PC-9 (cell line): Measurements from ENCODE around the gene KIFC1. TPM values are rescaled to one million over a fixed set of nuclear protein-coding genes. Genes with fewer than 3 reads are reported as not detected.

Experiments
- BruUV-seq: library from RNA; stranded (reverse); fragments of 400-500 nt; replicated peaks from 2 replicates; lab custom pipeline; 2021; lab: Mats Ljungman, UMichigan
- CTCF ChIA-PET: fragments of 300-600 bp; sonication (Branson Sonifier 250); formaldehyde crosslinking; loops from one replicate; lab custom pipeline; 2022; ENCODE audit warnings: antibody characterized with exemption; lab: Charles Lee
- POLR2A ChIA-PET: fragments of 300-600 bp; sonication (Branson Sonifier 250); formaldehyde crosslinking; loops from one replicate; lab custom pipeline; 2022; ENCODE audit warnings: antibody characterized with exemption; ENCODE audit not compliant: unreplicated experiment; lab: Charles Lee
- DNase-seq, 2 experiments: peaks; one replicate each; pipeline versions ENCODE4 v3.0.0 to v3.0.0-alpha.2; 2015 to 2022; ENCODE audit warnings: mixed read lengths in 1 of 2
- H2AFZ ChIP-seq: fragments of 200-600 bp; sonication (generic); 2 replicates; pipeline ENCODE4 v1.8.1; 2017; ENCODE audit warnings: antibody characterized with exemption
- H3F3A ChIP-seq: fragments of 200-600 bp; sonication (generic); 2 replicates; pipeline ENCODE4 v1.8.1; 2017; ENCODE audit warnings: antibody characterized with exemption, mild to moderate bottlenecking, low read depth; ENCODE audit not compliant: insufficient read depth
- H3K27ac ChIP-seq: fragments of 200-600 bp; sonication (generic); 2 replicates; pipeline ENCODE4 v1.6.1; 2016; ENCODE audit warnings: mixed run types
- H3K27me3 ChIP-seq: fragments of 200-600 bp; sonication (generic); 2 replicates; pipeline ENCODE4 v1.6.1; 2016; ENCODE audit warnings: low read depth, mixed run types; ENCODE audit not compliant: insufficient read depth
- H3K36me3 ChIP-seq: fragments of 200-600 bp; sonication (generic); 2 replicates; pipeline ENCODE4 v1.6.1; 2016; ENCODE audit warnings: low read depth, mixed run types
- H3K4me1 ChIP-seq: fragments of 200-600 bp; sonication (generic); replicated peaks from 2 replicates; pipeline ENCODE4 v1.6.1; 2016; ENCODE audit warnings: mixed run types; ENCODE audit not compliant: insufficient read depth
- H3K4me2 ChIP-seq: fragments of 200-600 bp; sonication (generic); 2 replicates; pipeline ENCODE4 v1.6.1; 2017; ENCODE audit warnings: mixed run types
- H3K4me3 ChIP-seq: fragments of 200-600 bp; sonication (generic); 2 replicates; pipeline ENCODE4 v1.6.1; 2016; ENCODE audit warnings: mixed run types
- H3K79me2 ChIP-seq: fragments of 200-600 bp; sonication (generic); 2 replicates; pipeline ENCODE4 v1.6.1; 2017; ENCODE audit warnings: low read depth, mixed run types
- H3K9me2 ChIP-seq: fragments of 200-600 bp; sonication (generic); 2 replicates; pipeline ENCODE4 v1.8.1; 2017; ENCODE audit warnings: mild to moderate bottlenecking; ENCODE audit not compliant: insufficient read depth
- H3K9me3 ChIP-seq: fragments of 200-600 bp; sonication (generic); 2 replicates; pipeline ENCODE4 v1.8.1; 2016; ENCODE audit warnings: low read depth; ENCODE audit not compliant: insufficient read depth
- H4K20me1 ChIP-seq: fragments of 200-600 bp; sonication (generic); 2 replicates; pipeline ENCODE4 v1.8.1; 2017; ENCODE audit not compliant: insufficient read depth
- EZH2 ChIP-seq: fragments of 200-600 bp; sonication (generic); IDR thresholded peaks from 2 replicates; pipeline ENCODE4 v1.8.0; 2017; ENCODE audit warnings: antibody characterized with exemption, low read depth
- intact Hi-C: fragments of 100-400 bp; cut with micrococcal nuclease; formaldehyde crosslinking; loops from one replicate; pipeline ENCODE4 v1.10.0; 2022; ENCODE audit not compliant: unreplicated experiment
- total RNA-seq: library from RNA; stranded (reverse); gene quantifications from 2 replicates; pipeline ENCODE4 v1.2.3, GENCODE V29; 2021
- TF ChIP-seq, protein P1 (sequence below): fragments of 200-600 bp; sonication (generic); conservative IDR thresholded peaks from 2 replicates; pipeline ENCODE4 v1.6.1; 2017; ENCODE audit warnings: mixed run types, antibody characterized with exemption, mild to moderate bottlenecking, moderate library complexity

KIFC1 gene
- total RNA-seq, 1 experiment from 2014 or later, result 91.4 TPM

DNA sequence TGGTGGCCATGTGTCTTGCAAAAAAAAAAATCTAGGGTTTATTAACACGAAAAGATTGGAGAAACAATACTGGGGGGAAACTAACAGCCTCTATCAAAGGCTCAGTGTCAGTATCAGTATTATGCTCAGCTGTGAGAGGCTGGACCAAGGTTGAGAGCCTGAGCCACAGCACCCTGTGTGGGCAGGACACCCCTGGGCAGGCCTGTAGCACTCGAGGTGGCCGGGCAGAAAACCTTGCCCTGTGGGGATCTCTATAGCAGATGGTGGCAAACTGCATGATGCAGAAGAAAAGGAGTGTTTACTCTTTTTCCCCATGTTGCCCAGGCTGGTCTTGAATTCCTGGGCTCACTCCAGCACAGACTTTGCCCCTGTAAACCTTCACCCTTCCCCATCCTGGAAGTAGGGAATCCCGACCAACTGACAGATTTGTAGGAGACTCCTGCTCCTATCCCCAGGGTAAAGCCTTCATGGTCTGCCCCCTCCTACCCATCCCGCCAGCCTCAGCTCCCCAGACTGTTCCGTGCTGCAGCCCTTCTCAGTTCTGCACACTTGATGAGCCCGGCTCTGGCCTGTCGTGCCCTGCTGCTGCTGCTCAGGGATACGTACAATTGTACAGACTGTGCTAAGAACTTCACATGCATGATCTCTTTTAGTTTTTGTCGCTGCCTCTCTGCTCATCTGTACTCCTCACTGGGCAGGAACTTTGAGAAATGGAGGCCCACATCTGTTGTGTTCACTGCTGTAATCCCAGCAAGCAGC lies 8.0 kb upstream of the KIFC1 start:
- Histone ChIP-seq H3K9me2 (no peaks in the 10 kb centered on the region), H3K79me2 (no peaks in the 10 kb centered on the region), H3K9me3 (no peaks in the 10 kb centered on the region), H4K20me1 (no peaks in the 10 kb centered on the region), H3K36me3 (no peaks in the 10 kb centered on the region), H2AFZ (no peak overlapping the region), H3F3A (0 out of 2 replicates have a peak, but pooled peaks cover 13% of the 10 kb centered on the region), H3K27ac (no peak overlapping the region), H3K27me3 (no peaks in the 10 kb centered on the region), H3K4me3 (no peak overlapping the region), H3K4me2 (no peak overlapping the region), H3K4me1 (no peaks in the 10 kb centered on the region)
- CTCF ChIA-PET, result interaction anchor here (0.6 kb wide), 1 partner anchor 770 kb away, joined by 5 read pairs; no protein-coding TSS in a partner anchor
- POLR2A ChIA-PET, result no interaction called here
- TF ChIP-seq, protein P1, sequence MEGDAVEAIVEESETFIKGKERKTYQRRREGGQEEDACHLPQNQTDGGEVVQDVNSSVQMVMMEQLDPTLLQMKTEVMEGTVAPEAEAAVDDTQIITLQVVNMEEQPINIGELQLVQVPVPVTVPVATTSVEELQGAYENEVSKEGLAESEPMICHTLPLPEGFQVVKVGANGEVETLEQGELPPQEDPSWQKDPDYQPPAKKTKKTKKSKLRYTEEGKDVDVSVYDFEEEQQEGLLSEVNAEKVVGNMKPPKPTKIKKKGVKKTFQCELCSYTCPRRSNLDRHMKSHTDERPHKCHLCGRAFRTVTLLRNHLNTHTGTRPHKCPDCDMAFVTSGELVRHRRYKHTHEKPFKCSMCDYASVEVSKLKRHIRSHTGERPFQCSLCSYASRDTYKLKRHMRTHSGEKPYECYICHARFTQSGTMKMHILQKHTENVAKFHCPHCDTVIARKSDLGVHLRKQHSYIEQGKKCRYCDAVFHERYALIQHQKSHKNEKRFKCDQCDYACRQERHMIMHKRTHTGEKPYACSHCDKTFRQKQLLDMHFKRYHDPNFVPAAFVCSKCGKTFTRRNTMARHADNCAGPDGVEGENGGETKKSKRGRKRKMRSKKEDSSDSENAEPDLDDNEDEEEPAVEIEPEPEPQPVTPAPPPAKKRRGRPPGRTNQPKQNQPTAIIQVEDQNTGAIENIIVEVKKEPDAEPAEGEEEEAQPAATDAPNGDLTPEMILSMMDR, result no peak
- TF ChIP-seq EZH2, result no peak
- BruUV-seq, result no TSS peak
- intact Hi-C loops, result no loop called here
- DNase-seq, result no peak

DNA sequence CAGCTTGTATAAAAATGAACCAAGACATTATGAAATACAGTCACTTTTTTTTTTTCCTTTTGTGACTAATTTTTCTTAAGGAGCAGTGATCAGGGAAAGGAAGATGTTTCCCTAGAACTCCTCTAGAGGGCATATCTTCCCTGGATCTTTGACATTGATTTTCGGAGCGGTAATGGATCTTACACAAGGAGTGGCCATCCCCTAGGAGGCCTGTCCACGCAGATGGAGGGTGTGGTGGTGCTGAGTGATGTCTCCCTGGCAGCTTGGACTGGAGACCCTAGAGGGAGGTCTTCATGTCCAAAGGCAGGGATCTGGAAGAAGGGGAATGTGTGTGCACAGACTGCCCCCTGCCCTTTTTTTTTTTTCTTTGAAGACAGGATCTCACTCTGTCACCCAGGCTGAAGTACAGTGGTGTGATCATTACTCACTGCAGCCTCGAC lies 7.0 kb upstream of the KIFC1 start:
- Histone ChIP-seq H4K20me1 (no peaks in the 10 kb centered on the region), H3K27ac (no peak overlapping the region), H3K9me2 (no peaks in the 10 kb centered on the region), H3K9me3 (no peaks in the 10 kb centered on the region), H3K36me3 (no peaks in the 10 kb centered on the region), H2AFZ (no peak overlapping the region), H3K4me1 (no peaks in the 10 kb centered on the region), H3F3A (0 out of 2 replicates have a peak, but pooled peaks cover 13% of the 10 kb centered on the region), H3K4me2 (no peak overlapping the region), H3K79me2 (no peaks in the 10 kb centered on the region), H3K27me3 (no peaks in the 10 kb centered on the region), H3K4me3 (no peak overlapping the region)
- TF ChIP-seq, protein P1, result peak; percentile 69; the same call in 1 of the 2 replicates
- TF ChIP-seq EZH2, result no peak
- POLR2A ChIA-PET, result no interaction called here
- BruUV-seq, result no TSS peak
- CTCF ChIA-PET, result interaction anchor here (0.6 to 0.7 kb wide), 2 partner anchors 18 to 769 kb away, joined by 5 read pairs; no protein-coding TSS in a partner anchor
- intact Hi-C loops, result no loop called here
- peak in 1 of 2 experiments; percentile 74 for DNase-seq

DNA sequence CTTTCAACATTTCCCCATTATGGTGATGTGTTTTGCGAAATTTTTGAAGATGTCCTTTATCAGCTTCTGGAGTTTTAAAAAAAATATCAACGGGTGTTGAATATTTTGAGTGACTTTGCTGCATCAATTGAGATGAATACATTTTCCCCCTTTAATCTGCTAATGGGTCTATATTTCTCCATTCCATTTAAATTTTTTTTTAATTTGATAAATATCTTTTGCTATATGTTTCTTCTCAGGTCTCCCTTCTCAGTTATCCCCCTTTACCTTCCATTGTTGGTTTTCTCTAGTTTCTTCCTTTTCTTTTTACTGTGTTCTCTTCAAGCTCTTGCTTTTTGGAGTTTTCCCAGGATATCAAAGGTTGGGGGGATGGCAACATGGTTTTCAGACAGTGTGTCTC lies 1.4 kb upstream of the KIFC1 start:
- Histone ChIP-seq H3F3A (peaks cover 21% of the 10 kb centered on the region; the same call in 1 of the 2 replicates), H3K79me2 (peaks cover 34% of the 10 kb centered on the region), H3K4me2 (no peak overlapping the region), H3K27ac (no peak overlapping the region), H3K36me3 (no peaks in the 10 kb centered on the region), H3K9me3 (no peaks in the 10 kb centered on the region), H3K27me3 (no peaks in the 10 kb centered on the region), H3K9me2 (no peaks in the 10 kb centered on the region), H2AFZ (no peak overlapping the region), H4K20me1 (no peaks in the 10 kb centered on the region; the same call in 1 of the 2 replicates), H3K4me1 (peaks cover 34% of the 10 kb centered on the region), H3K4me3 (no peak overlapping the region)
- TF ChIP-seq EZH2, result no peak
- TF ChIP-seq, protein P1, result no peak
- BruUV-seq, result no TSS peak
- intact Hi-C loops, result no loop called here
- DNase-seq, result no peak
- ChIA-PET CTCF (interaction anchor here (0.6 kb wide), 2 partner anchors 36 to 229 kb away, joined by 4 to 5 read pairs; no protein-coding TSS in a partner anchor), POLR2A (no interaction called here)
